ENCODE results near the gene RPS15.

GRCh38 chr19:1399745-1400144 is 38.5 kb upstream of the RPS15 start:
- TF ChIP-seq CTCF (IDR thresholded peaks at IDR 0.05; ENCODE audit: low read depth, low read length, poor library complexity, severe bottlenecking): no peak
- no peak for TF ChIP-seq EZH2phosphoT487 (IDR thresholded peaks at IDR 0.05; ENCODE audit: borderline replicate concordance, low read length)

All from DOHH2 (cell line).